Suprapubic skin (tissue), 4 donors: ENCODE measurements around the gene CTNNA3.

Experiments used
- CTCF ChIP-seq, 2 donors: fragments of 200-600 bp in 1 of 2; fragments of 450-650 bp in 1 of 2; sonication (generic) in 1 of 2; IDR thresholded peaks; one replicate each; pipeline ENCODE4 v1.5.1; 2016 to 2019; ENCODE audit warnings: antibody characterized with exemption in 2 of 2, mild to moderate bottlenecking in 1 of 2, moderate library complexity in 1 of 2
- EP300 ChIP-seq: sonication (generic); formaldehyde crosslinking; IDR thresholded peaks from one replicate; pipeline ENCODE4 v1.6.1; 2017; ENCODE audit warnings: antibody characterized with exemption
- POLR2A ChIP-seq, 2 donors: fragments of 450-650 bp; IDR thresholded peaks; one replicate each; pipeline ENCODE4 v1.6.1; 2017; ENCODE audit warnings: antibody characterized with exemption in 2 of 2, mild to moderate bottlenecking in 2 of 2, moderate library complexity in 2 of 2
- POLR2AphosphoS5 ChIP-seq, 3 donors: sonication (generic); formaldehyde crosslinking; IDR thresholded peaks; one replicate each; pipeline ENCODE4 v1.6.1; 2017; ENCODE audit warnings: antibody characterized with exemption in 3 of 3

- TF ChIP-seq CTCF (IDR thresholded peaks at IDR 0.05) = no peak
- no peak for TF ChIP-seq POLR2A (IDR thresholded peaks at IDR 0.05)
- no peak for TF ChIP-seq POLR2AphosphoS5 (IDR thresholded peaks at IDR 0.05)
- no peak for TF ChIP-seq EP300
These were observed 1346.9 kb downstream of the CTNNA3 start for GRCh38 chr10:66349076-66349475.
